Stimulated activated naive CD8-positive, alpha-beta T cell treated with anti-CD3 and anti-CD28 coated beads, Interleukin-15, Interleukin-2, amounts not matched to agents 100 ng/mL and 50 ng/mL, for 24 hours (primary cell): ENCODE results near the gene SMAD3.

Experiments
- H3K27ac Mint-ChIP-seq: one replicate; pipeline ENCODE4 v1.8.0; 2021; ENCODE audit warnings: mild to moderate bottlenecking, mixed read lengths
- H3K27me3 Mint-ChIP-seq: one replicate; pipeline ENCODE4 v1.8.0; 2021; ENCODE audit warnings: mixed read lengths
- H3K36me3 Mint-ChIP-seq: one replicate; pipeline ENCODE4 v1.8.0; 2021; ENCODE audit warnings: low read depth, mixed read lengths
- H3K4me1 Mint-ChIP-seq: one replicate; pipeline ENCODE4 v1.8.0; 2021; ENCODE audit warnings: low read depth, mixed read lengths
- H3K4me3 Mint-ChIP-seq: one replicate; pipeline ENCODE4 v1.8.0; 2021; ENCODE audit warnings: mild to moderate bottlenecking, mixed read lengths
- H3K9me3 Mint-ChIP-seq: one replicate; pipeline ENCODE4 v1.8.0; 2021; ENCODE audit warnings: mixed read lengths

SMAD3 gene

GRCh38 chr15:67164401-67164791, 99.0 kb downstream of the SMAD3 start:
- Mint-ChIP-seq H3K27me3 (no peaks in the 10 kb centered on the region), H3K4me1 (peaks cover 10% of the 10 kb centered on the region), H3K27ac (no peak overlapping the region), H3K9me3 (no peaks in the 10 kb centered on the region), H3K4me3 (no peak overlapping the region), H3K36me3 (peaks cover 19% of the 10 kb centered on the region)

GRCh38 chr15:67164811-67165253, 99.4 kb downstream of the SMAD3 start:
- Mint-ChIP-seq H3K9me3 (no peaks in the 10 kb centered on the region), H3K4me3 (no peak overlapping the region), H3K27ac (no peak overlapping the region), H3K36me3 (peaks cover 21% of the 10 kb centered on the region), H3K4me1 (peaks cover 13% of the 10 kb centered on the region), H3K27me3 (no peaks in the 10 kb centered on the region)

- no peaks in the 10 kb centered on the region for H3K27me3 Mint-ChIP-seq
- H3K36me3 Mint-ChIP-seq: peaks cover 24% of the 10 kb centered on the region
- no peaks in the 10 kb centered on the region for H3K9me3 Mint-ChIP-seq
- no peak overlapping the region for H3K27ac Mint-ChIP-seq
- peaks cover 20% of the 10 kb centered on the region for H3K4me1 Mint-ChIP-seq
- no peak overlapping the region for H3K4me3 Mint-ChIP-seq
These were observed 100.2 kb downstream of the SMAD3 start for GRCh38 chr15:67165254-67166253.

- Mint-ChIP-seq H3K27me3 (no peaks in the 10 kb centered on the region), H3K36me3 (peaks cover 29% of the 10 kb centered on the region), H3K27ac (no peak overlapping the region), H3K4me3 (no peak overlapping the region), H3K4me1 (peaks cover 20% of the 10 kb centered on the region), H3K9me3 (no peaks in the 10 kb centered on the region)
These were observed 101.0 kb downstream of the SMAD3 start for GRCh38 chr15:67166280-67167009.

GRCh38 chr15:67167091-67167490, 101.7 kb downstream of the SMAD3 start:
- Mint-ChIP-seq H3K27me3 (no peaks in the 10 kb centered on the region), H3K4me1 (peaks cover 24% of the 10 kb centered on the region), H3K9me3 (no peaks in the 10 kb centered on the region), H3K36me3 (peaks cover 31% of the 10 kb centered on the region), H3K4me3 (no peak overlapping the region), H3K27ac (no peak overlapping the region)

- Mint-ChIP-seq H3K27me3 (no peaks in the 10 kb centered on the region), H3K36me3 (peaks cover 44% of the 10 kb centered on the region), H3K9me3 (no peaks in the 10 kb centered on the region), H3K4me3 (no peak overlapping the region), H3K4me1 (peaks cover 31% of the 10 kb centered on the region), H3K27ac (peak overlapping the region; percentile 56)
These were observed 103.3 kb downstream of the SMAD3 start for GRCh38 chr15:67168694-67169093.

GRCh38 chr15:67170143-67170925, 104.9 kb downstream of the SMAD3 start:
- H3K36me3 Mint-ChIP-seq: peaks cover 40% of the 10 kb centered on the region
- H3K4me1 Mint-ChIP-seq: peaks cover 44% of the 10 kb centered on the region
- H3K4me3 Mint-ChIP-seq: no peak overlapping the region
- H3K27me3 Mint-ChIP-seq: no peaks in the 10 kb centered on the region
- no peaks in the 10 kb centered on the region for H3K9me3 Mint-ChIP-seq
- H3K27ac Mint-ChIP-seq: peak overlapping the region; percentile 47

GRCh38 chr15:67171471-67171870, 106.1 kb downstream of the SMAD3 start:
- peak overlapping the region; percentile 13 for H3K27ac Mint-ChIP-seq
- no peak overlapping the region for H3K4me3 Mint-ChIP-seq
- H3K27me3 Mint-ChIP-seq: no peaks in the 10 kb centered on the region
- peaks cover 56% of the 10 kb centered on the region for H3K4me1 Mint-ChIP-seq
- peaks cover 40% of the 10 kb centered on the region for H3K36me3 Mint-ChIP-seq
- H3K9me3 Mint-ChIP-seq: no peaks in the 10 kb centered on the region

- no peak overlapping the region for H3K4me3 Mint-ChIP-seq
- H3K9me3 Mint-ChIP-seq: no peaks in the 10 kb centered on the region
- peaks cover 36% of the 10 kb centered on the region for H3K36me3 Mint-ChIP-seq
- peak overlapping the region; percentile 8 for H3K27ac Mint-ChIP-seq
- H3K27me3 Mint-ChIP-seq: no peaks in the 10 kb centered on the region
- peaks cover 62% of the 10 kb centered on the region for H3K4me1 Mint-ChIP-seq
These were observed 106.8 kb downstream of the SMAD3 start for GRCh38 chr15:67172172-67172571.

- H3K4me1 Mint-ChIP-seq: peaks cover 62% of the 10 kb centered on the region
- no peaks in the 10 kb centered on the region for H3K27me3 Mint-ChIP-seq
- no peak overlapping the region for H3K4me3 Mint-ChIP-seq
- peak overlapping the region; percentile 8 for H3K27ac Mint-ChIP-seq
- no peaks in the 10 kb centered on the region for H3K9me3 Mint-ChIP-seq
- peaks cover 35% of the 10 kb centered on the region for H3K36me3 Mint-ChIP-seq
These were observed 107.6 kb downstream of the SMAD3 start for GRCh38 chr15:67173005-67173404.

- H3K27ac Mint-ChIP-seq: peak overlapping the region; percentile 5
- H3K4me1 Mint-ChIP-seq: peaks cover 62% of the 10 kb centered on the region
- no peaks in the 10 kb centered on the region for H3K9me3 Mint-ChIP-seq
- H3K36me3 Mint-ChIP-seq: peaks cover 30% of the 10 kb centered on the region
- H3K27me3 Mint-ChIP-seq: no peaks in the 10 kb centered on the region
- no peak overlapping the region for H3K4me3 Mint-ChIP-seq
These were observed 108.4 kb downstream of the SMAD3 start for GRCh38 chr15:67173786-67174185.

GRCh38 chr15:67174446-67174845, 109.0 kb downstream of the SMAD3 start:
- peak overlapping the region; percentile 78 for H3K27ac Mint-ChIP-seq
- H3K36me3 Mint-ChIP-seq: peaks cover 31% of the 10 kb centered on the region
- H3K4me1 Mint-ChIP-seq: peaks cover 62% of the 10 kb centered on the region
- H3K9me3 Mint-ChIP-seq: no peaks in the 10 kb centered on the region
- H3K27me3 Mint-ChIP-seq: no peaks in the 10 kb centered on the region
- H3K4me3 Mint-ChIP-seq: no peak overlapping the region

GRCh38 chr15:67174864-67175573, 109.6 kb downstream of the SMAD3 start:
- Mint-ChIP-seq H3K4me1 (peaks cover 57% of the 10 kb centered on the region), H3K4me3 (peak overlapping the region; percentile 12), H3K36me3 (peaks cover 29% of the 10 kb centered on the region)

GRCh38 chr15:67175643-67176071, 110.3 kb downstream of the SMAD3 start:
- peaks cover 30% of the 10 kb centered on the region for H3K36me3 Mint-ChIP-seq

More at GRCh38 chr15:67174864-67175573, 109.6 kb downstream of the SMAD3 start:
- H3K27me3 Mint-ChIP-seq: no peaks in the 10 kb centered on the region
- H3K9me3 Mint-ChIP-seq: no peaks in the 10 kb centered on the region
- H3K27ac Mint-ChIP-seq: peak overlapping the region; percentile 78

More at GRCh38 chr15:67175643-67176071, 110.3 kb downstream of the SMAD3 start:
- H3K9me3 Mint-ChIP-seq: no peaks in the 10 kb centered on the region
- peak overlapping the region; percentile 23 for H3K4me3 Mint-ChIP-seq
- peak overlapping the region; percentile 78 for H3K27ac Mint-ChIP-seq
- H3K4me1 Mint-ChIP-seq: peaks cover 52% of the 10 kb centered on the region
- H3K27me3 Mint-ChIP-seq: no peaks in the 10 kb centered on the region
